ENCODE results near the gene FAM107A.
A peak's percentile ranks its signal among the peaks of the same experiment; 100 is the strongest.
"Not testable (repeated sequence)": the region's sequence is repeated elsewhere in the genome, so short reads cannot be mapped to it uniquely, and the experiment has no call there.

The FAM107A gene

DNA sequence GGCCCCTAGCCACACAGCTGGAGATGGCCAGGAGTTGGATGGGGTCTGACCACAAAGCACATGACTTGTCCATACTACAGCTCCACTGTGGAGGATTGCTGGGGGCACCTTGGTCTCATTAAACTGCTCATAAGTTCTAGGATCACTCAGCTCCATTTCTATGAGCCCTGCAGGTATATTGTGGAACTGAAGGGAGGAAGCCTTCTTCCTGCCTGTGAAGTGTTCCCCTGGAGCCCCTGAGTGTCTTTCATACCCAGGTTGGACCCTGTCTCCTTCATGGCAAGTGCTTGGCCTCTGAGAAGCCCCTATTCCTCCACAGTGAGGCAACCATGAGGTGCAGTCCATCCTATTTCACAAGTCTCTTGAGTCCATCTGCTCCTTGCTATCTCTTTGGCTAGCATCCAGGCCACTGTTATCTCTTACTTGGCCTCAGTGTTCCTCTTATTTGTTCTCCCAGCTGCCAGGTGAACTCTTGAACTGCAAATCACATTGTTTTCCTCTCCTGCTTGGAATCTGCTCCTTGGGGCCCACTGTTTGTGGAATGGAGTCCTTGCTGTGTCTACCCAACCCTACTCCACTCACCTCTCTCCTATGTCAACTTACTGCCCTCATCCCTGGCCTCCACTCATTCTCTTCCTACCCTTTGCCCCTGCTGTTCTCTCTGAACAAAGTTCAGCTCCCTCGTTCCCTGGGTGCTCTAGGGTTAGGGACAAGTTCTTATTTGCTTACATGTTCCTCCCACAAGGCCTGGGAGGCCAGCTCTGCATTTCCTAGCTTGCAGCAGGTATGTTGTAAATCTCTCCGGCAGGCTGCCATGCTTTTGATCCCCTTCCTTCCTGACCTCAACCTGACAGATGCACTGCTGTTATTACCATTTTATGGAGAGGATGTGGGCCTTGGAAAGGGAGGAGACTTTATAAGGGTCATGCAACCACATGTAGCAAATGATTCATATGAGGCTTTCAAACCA, 41.4 kb downstream of the FAM107A start:
- DNase-seq: no peak

DNA sequence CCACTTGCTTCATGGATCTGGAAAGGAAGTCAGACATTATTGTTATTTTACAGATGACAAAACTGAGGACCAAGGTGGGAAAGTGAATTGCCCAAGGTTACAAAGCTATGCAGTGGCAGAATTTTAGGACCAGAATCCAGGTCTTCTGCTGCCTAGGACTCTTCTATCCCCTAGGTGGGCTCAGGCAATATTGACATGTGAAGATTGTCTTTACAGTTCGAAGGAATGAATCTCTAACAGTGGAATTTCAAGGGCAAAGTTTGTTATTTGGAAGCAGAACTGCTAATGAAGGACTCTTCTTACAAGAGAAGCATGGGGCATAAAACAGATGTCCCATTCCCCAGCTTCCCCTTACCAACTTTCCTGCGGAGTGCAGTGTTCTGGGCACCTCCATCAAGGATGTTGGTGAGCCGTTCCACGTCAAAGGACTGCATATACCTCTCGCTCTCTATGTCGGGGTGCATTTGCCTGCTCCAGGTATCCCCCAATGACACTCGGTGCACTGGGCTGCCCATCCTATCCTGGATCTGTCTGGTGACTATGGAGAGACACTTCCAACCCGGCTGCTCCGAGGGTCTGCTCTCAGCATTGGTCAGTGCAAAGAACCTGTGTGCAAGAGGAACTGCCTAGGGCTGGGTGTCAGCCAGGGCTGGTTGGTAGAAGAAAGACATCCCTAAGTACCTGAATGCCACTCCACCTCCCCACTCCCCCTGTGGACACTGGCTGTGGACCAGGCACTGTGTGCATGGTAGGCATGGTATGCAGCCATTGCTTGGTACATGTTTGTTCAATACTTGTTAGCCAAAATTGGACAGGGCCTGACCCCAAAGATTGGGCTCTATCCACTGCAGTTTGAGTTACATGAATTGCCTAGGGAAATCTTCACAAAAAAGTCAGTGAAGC, 42.3 kb downstream of the FAM107A start:
- DNase-seq: no peak

DNA sequence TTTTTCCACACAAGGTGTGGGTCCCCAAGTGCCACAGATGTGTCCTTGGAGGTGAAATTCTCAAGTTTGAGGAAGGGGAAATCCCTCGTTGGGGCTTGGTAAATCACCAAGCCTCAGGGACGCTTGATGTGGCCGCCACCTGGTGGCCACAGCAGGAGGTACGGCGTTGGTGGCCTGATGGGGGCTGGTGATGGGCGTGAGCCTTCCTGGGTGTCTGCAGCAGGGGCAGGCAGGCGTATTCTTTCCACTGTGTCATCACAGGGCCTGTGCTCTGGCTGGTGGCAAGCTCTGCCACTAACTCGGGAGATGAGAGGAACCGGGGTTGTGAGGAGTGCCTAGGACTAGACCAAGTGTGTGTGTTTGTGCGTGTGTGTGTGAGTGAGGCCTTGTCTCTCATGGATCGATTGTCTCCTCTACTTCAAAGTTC, 44.4 kb downstream of the FAM107A start:
- peak; percentile 50 for DNase-seq

DNA sequence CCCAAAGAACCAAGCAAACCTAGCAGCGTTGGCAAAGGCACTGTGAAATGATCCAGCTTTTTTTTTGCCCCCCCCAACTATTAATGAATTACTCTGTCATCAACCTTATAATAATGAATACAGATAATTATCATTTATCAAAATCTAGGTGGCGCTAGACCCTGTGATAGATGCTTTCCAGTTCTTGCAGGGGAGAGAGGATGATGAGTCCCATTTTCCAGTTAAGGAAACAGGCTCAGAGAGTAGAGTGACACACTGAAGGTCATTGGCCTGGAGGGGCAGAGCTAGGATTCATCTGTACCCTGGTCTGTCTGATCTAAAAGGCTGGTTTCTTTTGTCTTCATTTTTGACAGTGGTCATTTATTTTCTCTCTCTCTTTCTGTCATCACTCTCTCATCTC, 45.2 kb downstream of the FAM107A start:
- no peak for DNase-seq

DNA sequence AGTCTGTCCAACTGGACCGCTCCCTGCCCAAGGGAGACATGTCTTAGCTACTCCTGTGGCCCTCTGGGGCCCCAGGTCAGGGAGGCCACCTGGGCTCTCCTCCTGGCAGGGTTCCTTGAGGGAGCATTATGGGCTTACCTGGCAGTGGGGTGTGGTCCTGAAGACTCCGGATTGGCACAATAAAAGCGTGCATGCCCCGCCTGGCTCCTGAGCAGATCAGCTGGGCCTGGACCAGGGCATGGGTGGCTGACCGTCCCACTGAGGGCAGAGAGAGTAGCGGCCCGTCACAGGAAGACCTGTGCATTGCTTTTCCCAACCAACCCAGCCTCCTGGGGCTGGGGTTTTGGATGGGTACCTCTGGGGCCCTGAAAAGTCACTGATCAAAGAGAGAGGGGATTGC, 45.6 kb downstream of the FAM107A start:
- no peak for DNase-seq

DNA sequence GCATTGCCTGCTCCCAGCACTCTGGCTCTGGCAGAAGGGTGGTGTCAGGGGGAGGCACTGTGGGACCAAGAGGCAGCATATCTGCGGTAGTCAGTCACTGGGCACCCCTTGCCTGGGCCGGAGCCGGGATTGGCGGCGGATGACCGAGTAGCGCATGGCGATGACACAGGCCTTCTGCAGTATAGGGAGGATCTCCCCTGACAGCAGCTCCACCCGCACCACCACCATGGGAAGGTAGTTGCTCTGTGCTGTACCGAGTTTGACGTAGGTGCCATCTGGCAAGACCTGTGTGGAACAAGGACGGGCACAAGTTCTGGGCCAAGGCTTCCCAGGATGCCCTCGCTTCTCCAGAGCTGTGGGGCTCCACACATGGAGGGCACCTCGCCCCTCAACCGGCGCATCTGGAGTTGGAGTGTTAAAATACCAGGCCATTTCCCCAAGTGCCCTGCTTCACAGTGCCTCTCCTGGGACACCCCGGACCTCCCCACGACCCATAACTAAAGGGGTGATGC, 46.8 kb downstream of the FAM107A start:
- DNase-seq: no peak

DNA sequence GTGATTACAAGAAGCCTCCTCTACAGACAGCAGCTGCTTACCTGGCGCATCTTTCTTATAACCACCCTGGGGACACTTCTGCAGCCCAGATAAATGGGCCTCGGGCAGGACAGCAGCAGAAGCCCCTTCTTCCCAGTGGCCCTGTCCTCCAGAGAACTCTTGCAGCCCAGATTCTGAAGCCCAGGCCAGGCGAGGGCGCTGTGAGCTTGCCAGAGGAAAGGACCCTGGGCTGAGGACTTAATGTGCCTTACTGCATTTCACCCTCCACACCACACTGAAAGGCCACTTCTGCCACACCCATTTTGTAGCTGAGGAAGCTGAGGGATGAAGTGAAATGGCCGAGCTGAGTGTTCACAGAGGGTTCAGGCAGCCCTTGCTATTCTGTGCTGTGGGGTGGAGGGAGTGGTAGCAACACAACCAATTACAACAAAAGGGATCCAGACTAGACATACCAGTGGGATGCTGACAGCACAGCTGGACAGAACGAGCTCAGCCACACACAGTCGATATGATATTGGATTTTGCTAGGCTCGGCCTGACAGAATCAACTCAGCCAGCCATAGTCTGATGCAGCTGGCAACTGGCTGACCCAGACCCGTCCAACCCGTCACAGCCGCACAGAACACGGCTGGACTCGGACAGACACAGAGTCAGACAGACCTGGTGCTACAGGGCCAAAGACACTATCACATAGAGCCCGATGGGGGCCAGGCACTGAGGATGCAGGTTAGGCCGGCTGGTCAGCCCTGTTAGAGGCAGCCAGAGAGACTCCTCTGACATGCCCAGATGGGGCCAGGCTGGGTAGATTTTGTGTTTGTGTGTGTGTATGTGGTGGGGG, 47.5 kb downstream of the FAM107A start:
- DNase-seq: no peak

DNA sequence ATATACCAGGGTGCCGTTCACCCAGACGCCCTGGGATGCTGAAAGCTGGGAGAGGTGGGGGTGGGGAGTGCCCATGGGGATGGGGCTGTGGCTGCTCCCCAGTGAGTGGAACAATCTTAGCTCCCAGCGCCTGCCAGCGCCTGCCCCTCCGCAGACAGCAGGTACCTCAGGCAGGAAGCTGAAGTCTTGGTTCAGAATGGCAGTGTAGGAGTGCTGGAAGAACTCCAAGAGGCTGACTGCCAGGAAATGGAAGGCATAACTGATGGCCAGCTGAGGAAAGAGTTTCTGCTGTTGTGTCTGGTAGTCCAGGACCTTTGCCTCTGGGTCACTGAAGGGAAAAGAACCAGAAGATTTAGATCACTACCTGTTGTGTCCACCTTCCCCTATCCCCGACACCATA, 48.6 kb downstream of the FAM107A start:
- no peak for DNase-seq

DNA sequence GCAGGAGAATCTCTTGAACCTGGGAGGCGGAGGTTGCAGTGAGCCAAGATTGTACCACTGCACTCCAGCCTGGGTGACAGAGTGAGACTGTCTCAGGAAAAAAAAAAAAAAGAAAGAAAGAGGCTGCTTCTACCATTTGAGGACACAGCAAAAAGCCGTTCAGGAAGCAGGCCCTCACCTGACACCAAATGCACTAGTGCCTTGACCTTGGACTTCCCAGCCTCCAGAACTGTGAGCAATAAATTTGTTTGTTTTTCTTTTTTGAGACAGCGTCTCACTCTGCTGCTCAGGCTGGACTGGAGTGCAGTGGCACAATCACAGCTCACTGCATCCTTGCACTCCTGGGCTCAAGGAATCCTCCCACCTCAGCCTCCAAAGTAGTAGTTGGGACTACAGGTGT, 49.8 kb downstream of the FAM107A start:
- DNase-seq: not testable (repeated sequence)

DNA sequence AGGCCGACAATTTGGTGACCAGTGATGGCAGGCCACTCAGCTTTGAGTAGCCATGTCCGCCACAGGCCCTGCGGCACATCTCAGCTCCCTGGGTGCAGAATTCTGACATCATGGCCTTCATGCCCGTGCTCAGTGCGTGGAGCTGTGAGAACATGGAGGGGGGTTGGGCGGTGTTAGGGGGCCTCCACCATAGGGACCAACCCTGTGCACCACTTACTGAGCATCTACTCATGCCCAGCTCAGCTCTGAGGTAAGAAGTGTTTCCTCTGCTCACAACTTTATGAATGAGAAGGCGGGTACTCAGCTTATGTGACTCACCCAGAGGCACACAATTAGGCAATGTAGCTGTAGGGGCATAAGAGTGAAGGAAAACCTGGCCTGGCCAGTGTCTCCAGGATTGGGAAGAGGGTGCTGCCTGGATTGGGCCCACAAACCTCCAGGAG, 50.7 kb downstream of the FAM107A start:
- DNase-seq: no peak

DNA sequence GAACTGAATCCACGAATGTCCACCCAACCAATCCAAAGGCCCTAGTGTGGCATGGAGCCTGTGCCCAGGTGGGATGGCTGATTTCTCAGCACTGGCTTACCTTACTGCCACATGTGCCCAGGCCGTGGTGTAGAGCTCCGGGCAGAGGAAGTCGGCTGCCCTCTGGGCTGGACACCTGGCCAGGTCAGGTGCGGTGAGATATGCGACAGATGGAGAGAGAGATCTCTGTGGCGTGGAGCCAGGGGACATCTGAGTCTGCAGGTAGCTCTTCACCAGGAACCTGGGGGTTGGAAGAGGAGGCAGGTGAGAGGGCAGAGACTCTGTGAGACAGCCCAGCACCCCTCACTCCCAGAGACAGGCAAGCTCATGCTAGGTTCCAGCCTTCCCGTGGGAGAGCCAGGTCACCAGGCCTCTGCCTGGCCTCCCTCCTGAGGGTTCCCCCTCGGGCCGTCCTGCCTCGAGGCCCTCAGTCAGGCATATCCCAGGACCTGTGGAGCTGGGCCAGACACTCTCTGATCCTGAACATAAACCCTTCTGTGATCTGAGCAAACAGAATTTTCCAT, 52.8 kb downstream of the FAM107A start:
- DNase-seq: no peak

DNA sequence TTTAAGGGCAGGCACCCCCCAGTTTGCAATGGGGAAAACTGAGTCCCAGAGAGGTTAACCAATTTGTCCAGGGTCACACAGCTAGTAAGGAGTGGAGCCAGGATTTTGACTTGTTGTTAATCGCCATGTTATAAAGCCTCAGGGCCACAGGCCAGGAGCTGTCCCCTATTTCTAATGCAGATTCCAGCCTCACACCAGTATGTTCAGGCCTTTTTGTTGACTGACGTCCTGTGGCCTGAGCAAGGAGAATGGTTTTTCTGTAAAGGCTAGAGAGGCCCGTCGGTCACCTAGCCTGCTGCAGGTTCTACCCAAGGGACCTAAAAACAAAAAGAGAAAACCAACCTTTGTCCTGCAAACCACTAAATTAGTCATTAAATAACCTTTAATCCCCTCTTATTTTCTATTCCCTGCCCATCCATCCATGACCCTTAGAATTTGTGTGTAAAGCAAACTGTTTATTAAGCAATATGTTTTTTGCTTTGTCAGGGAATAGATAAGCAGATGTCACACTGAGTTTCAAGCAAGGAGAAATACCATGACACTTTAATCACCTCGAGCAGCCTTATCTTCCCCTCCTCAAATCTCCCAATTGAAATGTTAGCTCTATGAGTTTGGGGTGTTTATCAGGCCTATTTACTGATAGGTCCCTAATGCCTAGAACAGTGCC, 54.3 kb downstream of the FAM107A start:
- DNase-seq: no peak

DNA sequence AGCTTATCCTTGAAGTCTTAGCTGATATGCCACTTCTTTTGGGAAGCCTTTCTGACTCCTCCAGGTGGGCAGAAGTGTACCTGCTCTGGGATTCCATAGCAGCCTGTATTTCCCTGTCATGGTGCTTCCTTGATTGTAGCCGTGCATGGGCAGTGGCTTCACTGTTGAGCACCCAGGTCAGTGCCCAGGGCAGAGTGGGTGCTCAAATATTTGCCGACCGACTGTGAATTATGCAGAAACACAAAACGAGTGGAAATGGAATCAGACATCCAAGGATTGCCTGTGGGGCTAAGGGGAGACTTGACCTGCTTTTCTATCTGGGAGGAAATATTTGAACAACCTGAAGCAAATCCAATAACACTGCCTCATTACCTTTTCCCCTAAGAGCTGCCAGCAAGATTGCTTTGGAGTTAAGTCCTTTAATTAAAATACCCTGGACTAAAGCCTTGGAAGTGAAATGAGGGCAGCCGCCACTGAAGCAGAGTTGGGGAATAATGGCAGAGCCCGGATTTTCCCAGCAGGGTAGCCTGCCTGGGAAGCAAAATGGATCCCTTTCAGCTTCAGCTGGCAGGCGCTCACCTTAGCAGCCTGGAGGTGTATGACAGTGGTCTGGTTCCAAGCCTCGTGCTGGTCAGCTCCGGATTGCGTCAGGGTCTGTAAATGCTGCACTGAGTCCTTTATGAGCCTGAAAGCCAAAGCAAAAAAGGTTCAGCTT, 55.1 kb downstream of the FAM107A start:
- DNase-seq: no peak

DNA sequence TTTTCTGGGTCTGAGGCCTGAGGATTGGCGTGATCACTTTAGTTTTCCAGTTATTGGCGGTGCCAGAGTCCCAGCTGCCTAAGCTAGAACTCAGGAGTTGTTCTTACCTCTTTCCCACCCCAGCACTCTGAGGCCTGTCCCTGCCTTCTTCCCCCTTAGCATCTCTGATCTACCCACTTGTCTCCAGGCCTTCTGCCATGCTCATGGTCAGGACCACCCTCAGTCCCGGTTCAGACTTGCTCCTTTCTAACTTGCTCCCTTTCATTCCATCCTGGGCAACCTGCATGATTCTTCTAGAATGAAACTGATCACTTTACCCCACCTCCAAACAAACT, 55.9 kb downstream of the FAM107A start:
- no peak for DNase-seq

DNA sequence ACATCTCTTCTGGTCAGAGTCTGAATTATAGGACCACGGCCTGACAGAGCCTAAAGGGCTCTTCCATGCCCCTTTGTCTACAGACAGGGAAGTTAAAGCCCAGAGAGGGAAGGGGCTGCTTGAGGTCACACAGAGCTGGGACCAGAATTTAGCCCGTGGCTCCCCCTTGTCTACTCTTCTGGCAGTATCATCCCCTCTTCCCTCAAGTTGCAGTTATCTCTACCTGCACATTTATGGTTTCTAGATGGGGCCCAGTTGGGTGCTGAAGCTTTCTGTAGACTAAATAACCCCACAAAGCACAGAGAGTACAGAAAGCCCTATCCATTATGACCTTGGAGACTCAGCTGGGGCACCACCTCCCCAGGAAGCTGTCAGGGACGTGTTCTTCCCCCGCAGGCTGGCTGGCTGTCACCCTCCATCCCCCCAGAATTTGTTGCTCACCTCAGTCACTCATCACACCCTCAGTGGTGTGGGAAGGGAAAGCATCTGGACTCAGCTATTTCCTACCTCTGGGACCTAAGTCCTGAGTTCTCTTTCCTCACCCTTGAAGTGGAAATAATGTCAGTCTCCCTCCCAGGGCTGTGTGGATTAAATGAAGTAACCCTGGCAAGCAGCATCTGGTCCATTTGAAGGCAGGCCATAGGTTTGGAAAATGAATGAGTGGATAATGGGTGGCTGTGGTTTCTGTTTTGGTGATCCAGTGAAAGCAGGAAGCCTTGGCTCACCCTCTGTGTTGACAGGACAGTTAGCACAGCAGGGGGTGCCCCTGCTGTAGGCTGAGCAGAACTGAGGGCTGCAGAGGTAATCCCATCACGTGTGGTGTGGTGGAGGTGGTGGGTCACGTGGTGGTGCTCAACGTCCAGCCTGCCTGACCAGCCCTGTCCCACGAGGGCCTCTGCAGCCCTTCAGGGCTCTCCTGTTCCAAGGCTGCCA, 56.5 kb downstream of the FAM107A start:
- DNase-seq: no peak

DNA sequence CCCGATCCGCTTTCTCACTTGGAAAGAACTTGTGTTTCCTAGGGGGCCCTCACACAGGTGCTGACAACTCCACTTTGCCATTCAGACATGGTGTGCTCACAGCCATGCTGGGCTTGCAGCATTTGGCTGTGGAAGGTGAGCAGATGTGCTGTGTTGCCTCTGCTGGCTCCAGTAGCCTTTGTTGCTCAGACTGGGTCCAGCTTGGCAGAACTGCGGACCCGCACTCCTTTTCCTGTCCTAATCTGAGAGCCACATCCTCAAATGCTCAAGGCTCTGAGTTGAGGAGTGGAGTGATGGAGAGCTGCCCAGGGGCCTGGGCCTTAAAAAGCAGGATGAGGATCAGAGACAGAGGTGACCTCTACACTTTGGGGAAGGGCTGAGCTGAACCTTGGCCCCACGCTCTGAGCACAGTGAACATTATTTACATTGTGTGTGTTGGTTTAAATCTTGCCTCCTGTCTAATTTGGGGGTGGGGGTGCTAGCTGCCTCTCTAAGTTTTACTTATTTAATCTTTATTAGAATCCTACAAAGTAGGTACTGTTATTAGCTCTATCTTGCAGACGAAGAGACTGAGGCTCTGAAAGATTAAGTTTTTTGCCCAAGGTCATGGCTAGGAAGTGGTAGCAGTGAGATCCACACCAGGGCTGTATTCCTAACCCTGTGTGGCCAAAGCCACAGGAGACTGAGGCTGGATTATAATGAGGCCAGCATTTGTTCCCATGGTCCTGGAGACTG, 57.4 kb downstream of the FAM107A start:
- DNase-seq: no peak

DNA sequence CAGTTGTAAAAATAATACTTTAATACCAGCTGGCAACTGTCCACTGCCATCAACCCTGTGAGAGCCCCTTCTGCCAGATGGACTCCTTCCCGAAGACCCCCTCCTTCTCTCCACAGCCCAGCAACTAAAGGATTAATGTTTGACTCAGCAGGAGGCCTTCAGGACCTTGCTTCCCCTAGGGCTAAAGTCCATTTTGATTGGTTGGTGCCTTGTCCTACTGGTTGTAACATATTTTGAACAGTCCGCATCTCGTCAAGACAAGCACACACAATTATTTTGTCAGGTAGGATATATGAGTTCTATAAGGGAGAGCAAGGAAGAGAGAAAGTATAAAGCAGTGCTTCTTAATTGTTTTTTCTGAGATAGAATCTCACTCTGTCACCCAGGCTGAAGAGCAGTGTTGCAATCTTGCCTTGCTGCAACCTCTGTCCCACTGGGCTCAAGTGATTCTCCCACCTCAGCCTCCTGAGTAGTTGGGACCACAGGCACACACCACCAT, 58.9 kb downstream of the FAM107A start:
- DNase-seq: no peak

DNA sequence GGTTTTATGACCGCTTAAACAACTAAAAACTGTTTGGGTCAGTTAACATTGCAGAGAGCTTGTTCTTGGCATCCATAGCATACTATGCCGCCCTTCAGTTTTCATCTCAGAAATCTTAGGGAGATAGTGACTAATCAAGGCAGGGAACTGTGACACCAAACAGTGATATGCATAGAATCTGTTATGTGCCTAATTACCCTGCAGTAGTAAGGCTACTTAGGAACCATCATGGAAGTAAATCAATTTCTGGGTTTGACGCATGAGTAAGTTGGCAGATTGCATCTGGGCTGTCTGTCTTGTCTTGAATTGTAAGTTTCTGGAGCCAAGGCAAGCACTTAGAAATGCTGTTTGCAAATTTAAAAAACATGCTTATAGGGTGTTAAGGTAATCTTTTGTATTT, 62.8 kb downstream of the FAM107A start:
- DNase-seq: no peak

Measured in activated gamma-delta T cell (primary cell).